ENCODE data around the gene RBM20.

Gene RBM20

GRCh38 chr10:110775020-110775375, 130.9 kb downstream of the RBM20 start:
- Histone ChIP-seq H3K4me1 (ENCODE audit: control extremely low read depth in 1 of 4, control insufficient read depth in 4 of 4, insufficient read depth in 4 of 4, low read length in 3 of 4) (no peaks in the 10 kb centered on the region), H3K4me3 (ENCODE audit: control insufficient read depth in 1 of 7, extremely low read depth in 1 of 7, insufficient read depth in 4 of 7, low read depth in 2 of 7, low read length in 6 of 7) (no peak overlapping the region), H3K36me3 (ENCODE audit: control insufficient read depth in 4 of 4, insufficient read depth in 4 of 4, low read length in 3 of 4) (no peaks in the 10 kb centered on the region), H3K9me3 (ENCODE audit: control extremely low read depth in 1 of 5, control insufficient read depth in 4 of 5, insufficient read depth in 2 of 5, low read depth in 1 of 5, low read length in 4 of 5) (no peaks in the 10 kb centered on the region), H3K27me3 (replicated peaks in 2 of 5; ENCODE audit: control insufficient read depth in 4 of 5, insufficient read depth in 5 of 5, low read length in 4 of 5) (peaks cover 0 to 5% (median 0%) of the 10 kb centered on the region in 5 experiments), H3K27ac (ENCODE audit: insufficient read depth in 1 of 2, low read depth in 1 of 2, low read length in 2 of 2, poor library complexity in 1 of 2, severe bottlenecking in 2 of 2) (no peak overlapping the region)
- POLR2A ChIA-PET = no interaction called here
- DNase-seq = no peak
- CTCF ChIA-PET = interaction anchor here (1.4 to 2.0 kb wide), 2 partner anchors 20 to 29 kb away, joined by 3 to 4 read pairs; no protein-coding TSS in a partner anchor
- WGBS (ENCODE audit: insufficient coverage) = 100% methylated on average over 2 of the region's 4 CpGs

GRCh38 chr10:110775406-110775805, 131.3 kb downstream of the RBM20 start:
- no peak overlapping the region for H3K4me3 ChIP-seq (ENCODE audit: control insufficient read depth in 1 of 7, extremely low read depth in 1 of 7, insufficient read depth in 4 of 7, low read depth in 2 of 7, low read length in 6 of 7)
- POLR2A ChIA-PET = no interaction called here
- WGBS (ENCODE audit: insufficient coverage) = 95% methylated on average over 4 of the region's 4 CpGs
- CTCF ChIA-PET = interaction anchor here (1.4 kb wide), 1 partner anchor 29 kb away, joined by 3 read pairs; no protein-coding TSS in a partner anchor
- no peaks in the 10 kb centered on the region for H3K9me3 ChIP-seq (ENCODE audit: control extremely low read depth in 1 of 5, control insufficient read depth in 4 of 5, insufficient read depth in 2 of 5, low read depth in 1 of 5, low read length in 4 of 5)
- no peaks in the 10 kb centered on the region for H3K36me3 ChIP-seq (ENCODE audit: control insufficient read depth in 4 of 4, insufficient read depth in 4 of 4, low read length in 3 of 4)
- peaks cover 0 to 5% (median 0%) of the 10 kb centered on the region in 5 experiments for H3K27me3 ChIP-seq (replicated peaks in 2 of 5; ENCODE audit: control insufficient read depth in 4 of 5, insufficient read depth in 5 of 5, low read length in 4 of 5)
- no peak overlapping the region for H3K27ac ChIP-seq (ENCODE audit: insufficient read depth in 1 of 2, low read depth in 1 of 2, low read length in 2 of 2, poor library complexity in 1 of 2, severe bottlenecking in 2 of 2)
- DNase-seq = no peak
- H3K4me1 ChIP-seq (ENCODE audit: control extremely low read depth in 1 of 4, control insufficient read depth in 4 of 4, insufficient read depth in 4 of 4, low read length in 3 of 4) = no peaks in the 10 kb centered on the region

- WGBS (ENCODE audit: insufficient coverage) = no CpG with 5 or more reads among the region's 3 CpGs
- H3K4me1 ChIP-seq (ENCODE audit: control extremely low read depth in 1 of 4, control insufficient read depth in 4 of 4, insufficient read depth in 4 of 4, low read length in 3 of 4) = no peaks in the 10 kb centered on the region
- CTCF ChIA-PET = no interaction called here
- POLR2A ChIA-PET = no interaction called here
- no peak for DNase-seq
- H3K4me3 ChIP-seq (ENCODE audit: control insufficient read depth in 1 of 7, extremely low read depth in 1 of 7, insufficient read depth in 4 of 7, low read depth in 2 of 7, low read length in 6 of 7) = no peak overlapping the region
- H3K27me3 ChIP-seq (replicated peaks in 2 of 5; ENCODE audit: control insufficient read depth in 4 of 5, insufficient read depth in 5 of 5, low read length in 4 of 5) = peaks cover 0 to 5% (median 0%) of the 10 kb centered on the region in 5 experiments
- no peaks in the 10 kb centered on the region for H3K9me3 ChIP-seq (ENCODE audit: control extremely low read depth in 1 of 5, control insufficient read depth in 4 of 5, insufficient read depth in 2 of 5, low read depth in 1 of 5, low read length in 4 of 5)
- no peak overlapping the region for H3K27ac ChIP-seq (ENCODE audit: insufficient read depth in 1 of 2, low read depth in 1 of 2, low read length in 2 of 2, poor library complexity in 1 of 2, severe bottlenecking in 2 of 2)
- no peaks in the 10 kb centered on the region for H3K36me3 ChIP-seq (ENCODE audit: control insufficient read depth in 4 of 4, insufficient read depth in 4 of 4, low read length in 3 of 4)
Measured at GRCh38 chr10:110777017-110777416, 132.9 kb downstream of the RBM20 start.

GRCh38 chr10:110777661-110778060, 133.5 kb downstream of the RBM20 start:
- Histone ChIP-seq H3K9me3 (ENCODE audit: control extremely low read depth in 1 of 5, control insufficient read depth in 4 of 5, insufficient read depth in 2 of 5, low read depth in 1 of 5, low read length in 4 of 5) (no peaks in the 10 kb centered on the region), H3K27me3 (replicated peaks in 2 of 5; ENCODE audit: control insufficient read depth in 4 of 5, insufficient read depth in 5 of 5, low read length in 4 of 5) (peaks cover 0 to 5% (median 0%) of the 10 kb centered on the region in 5 experiments), H3K36me3 (ENCODE audit: control insufficient read depth in 4 of 4, insufficient read depth in 4 of 4, low read length in 3 of 4) (no peaks in the 10 kb centered on the region), H3K27ac (ENCODE audit: insufficient read depth in 1 of 2, low read depth in 1 of 2, low read length in 2 of 2, poor library complexity in 1 of 2, severe bottlenecking in 2 of 2) (no peak overlapping the region), H3K4me3 (ENCODE audit: control insufficient read depth in 1 of 7, extremely low read depth in 1 of 7, insufficient read depth in 4 of 7, low read depth in 2 of 7, low read length in 6 of 7) (no peak overlapping the region), H3K4me1 (ENCODE audit: control extremely low read depth in 1 of 4, control insufficient read depth in 4 of 4, insufficient read depth in 4 of 4, low read length in 3 of 4) (no peaks in the 10 kb centered on the region)
- WGBS (ENCODE audit: insufficient coverage) = 91% methylated on average over 4 of the region's 4 CpGs
- no peak for DNase-seq
- CTCF ChIA-PET = interaction anchor here (1.3 kb wide), 1 partner anchor 19 kb away, joined by 3 read pairs; no protein-coding TSS in a partner anchor
- POLR2A ChIA-PET = no interaction called here

- Histone ChIP-seq H3K27me3 (replicated peaks in 2 of 5; ENCODE audit: control insufficient read depth in 4 of 5, insufficient read depth in 5 of 5, low read length in 4 of 5) (peaks cover 0 to 5% (median 0%) of the 10 kb centered on the region in 5 experiments), H3K27ac (ENCODE audit: insufficient read depth in 1 of 2, low read depth in 1 of 2, low read length in 2 of 2, poor library complexity in 1 of 2, severe bottlenecking in 2 of 2) (no peak overlapping the region), H3K4me3 (ENCODE audit: control insufficient read depth in 1 of 7, extremely low read depth in 1 of 7, insufficient read depth in 4 of 7, low read depth in 2 of 7, low read length in 6 of 7) (no peak overlapping the region), H3K36me3 (ENCODE audit: control insufficient read depth in 4 of 4, insufficient read depth in 4 of 4, low read length in 3 of 4) (no peaks in the 10 kb centered on the region), H3K9me3 (ENCODE audit: control extremely low read depth in 1 of 5, control insufficient read depth in 4 of 5, insufficient read depth in 2 of 5, low read depth in 1 of 5, low read length in 4 of 5) (no peaks in the 10 kb centered on the region), H3K4me1 (ENCODE audit: control extremely low read depth in 1 of 4, control insufficient read depth in 4 of 4, insufficient read depth in 4 of 4, low read length in 3 of 4) (no peaks in the 10 kb centered on the region)
- CTCF ChIA-PET = interaction anchor here (1.3 kb wide), 1 partner anchor 19 kb away, joined by 3 read pairs; no protein-coding TSS in a partner anchor
- POLR2A ChIA-PET = no interaction called here
- 100% methylated on average over 1 of the region's 1 CpG for WGBS (ENCODE audit: insufficient coverage)
- DNase-seq = no peak
Measured at GRCh38 chr10:110778211-110778610, 134.1 kb downstream of the RBM20 start.

- WGBS (ENCODE audit: insufficient coverage) = 100% methylated on average over 1 of the region's 3 CpGs
- POLR2A ChIA-PET = interaction anchor here (0.7 kb wide), 1 partner anchor 323 kb away, joined by 3 read pairs; no protein-coding TSS in a partner anchor
Measured at GRCh38 chr10:110779489-110779888, 135.4 kb downstream of the RBM20 start.

GRCh38 chr10:110780704-110781103, 136.6 kb downstream of the RBM20 start:
- Histone ChIP-seq H3K9me3 (ENCODE audit: control extremely low read depth in 1 of 5, control insufficient read depth in 4 of 5, insufficient read depth in 2 of 5, low read depth in 1 of 5, low read length in 4 of 5) (no peaks in the 10 kb centered on the region), H3K36me3 (ENCODE audit: control insufficient read depth in 4 of 4, insufficient read depth in 4 of 4, low read length in 3 of 4) (no peaks in the 10 kb centered on the region), H3K27ac (ENCODE audit: insufficient read depth in 1 of 2, low read depth in 1 of 2, low read length in 2 of 2, poor library complexity in 1 of 2, severe bottlenecking in 2 of 2) (no peak overlapping the region), H3K27me3 (replicated peaks in 2 of 5; ENCODE audit: control insufficient read depth in 4 of 5, insufficient read depth in 5 of 5, low read length in 4 of 5) (peaks cover 0 to 5% (median 0%) of the 10 kb centered on the region in 5 experiments), H3K4me3 (ENCODE audit: control insufficient read depth in 1 of 7, extremely low read depth in 1 of 7, insufficient read depth in 4 of 7, low read depth in 2 of 7, low read length in 6 of 7) (no peak overlapping the region), H3K4me1 (ENCODE audit: control extremely low read depth in 1 of 4, control insufficient read depth in 4 of 4, insufficient read depth in 4 of 4, low read length in 3 of 4) (no peaks in the 10 kb centered on the region)
- POLR2A ChIA-PET = no interaction called here
- no peak for DNase-seq
- CTCF ChIA-PET = interaction anchor here (1.6 kb wide), 1 partner anchor 23 kb away, joined by 3 read pairs; no protein-coding TSS in a partner anchor
- WGBS (ENCODE audit: insufficient coverage) = 97% methylated on average over 4 of the region's 8 CpGs

More at GRCh38 chr10:110779489-110779888, 135.4 kb downstream of the RBM20 start:
- no peak for DNase-seq
- Histone ChIP-seq H3K27ac (ENCODE audit: insufficient read depth in 1 of 2, low read depth in 1 of 2, low read length in 2 of 2, poor library complexity in 1 of 2, severe bottlenecking in 2 of 2) (no peak overlapping the region), H3K9me3 (ENCODE audit: control extremely low read depth in 1 of 5, control insufficient read depth in 4 of 5, insufficient read depth in 2 of 5, low read depth in 1 of 5, low read length in 4 of 5) (no peaks in the 10 kb centered on the region), H3K27me3 (replicated peaks in 2 of 5; ENCODE audit: control insufficient read depth in 4 of 5, insufficient read depth in 5 of 5, low read length in 4 of 5) (peaks cover 0 to 5% (median 0%) of the 10 kb centered on the region in 5 experiments), H3K4me3 (ENCODE audit: control insufficient read depth in 1 of 7, extremely low read depth in 1 of 7, insufficient read depth in 4 of 7, low read depth in 2 of 7, low read length in 6 of 7) (no peak overlapping the region), H3K4me1 (ENCODE audit: control extremely low read depth in 1 of 4, control insufficient read depth in 4 of 4, insufficient read depth in 4 of 4, low read length in 3 of 4) (no peaks in the 10 kb centered on the region), H3K36me3 (ENCODE audit: control insufficient read depth in 4 of 4, insufficient read depth in 4 of 4, low read length in 3 of 4) (no peaks in the 10 kb centered on the region)
- CTCF ChIA-PET = interaction anchor here (1.6 kb wide), 1 partner anchor 25 kb away, joined by 3 read pairs; no protein-coding TSS in a partner anchor
